ENCODE measurements around the gene CYBA. TPM values are rescaled to one million over a fixed set of nuclear protein-coding genes. Genes with fewer than 3 reads are reported as not detected.

CYBA gene
- total RNA-seq, 1 donor from 2014 or later, result 188 TPM

DNA sequence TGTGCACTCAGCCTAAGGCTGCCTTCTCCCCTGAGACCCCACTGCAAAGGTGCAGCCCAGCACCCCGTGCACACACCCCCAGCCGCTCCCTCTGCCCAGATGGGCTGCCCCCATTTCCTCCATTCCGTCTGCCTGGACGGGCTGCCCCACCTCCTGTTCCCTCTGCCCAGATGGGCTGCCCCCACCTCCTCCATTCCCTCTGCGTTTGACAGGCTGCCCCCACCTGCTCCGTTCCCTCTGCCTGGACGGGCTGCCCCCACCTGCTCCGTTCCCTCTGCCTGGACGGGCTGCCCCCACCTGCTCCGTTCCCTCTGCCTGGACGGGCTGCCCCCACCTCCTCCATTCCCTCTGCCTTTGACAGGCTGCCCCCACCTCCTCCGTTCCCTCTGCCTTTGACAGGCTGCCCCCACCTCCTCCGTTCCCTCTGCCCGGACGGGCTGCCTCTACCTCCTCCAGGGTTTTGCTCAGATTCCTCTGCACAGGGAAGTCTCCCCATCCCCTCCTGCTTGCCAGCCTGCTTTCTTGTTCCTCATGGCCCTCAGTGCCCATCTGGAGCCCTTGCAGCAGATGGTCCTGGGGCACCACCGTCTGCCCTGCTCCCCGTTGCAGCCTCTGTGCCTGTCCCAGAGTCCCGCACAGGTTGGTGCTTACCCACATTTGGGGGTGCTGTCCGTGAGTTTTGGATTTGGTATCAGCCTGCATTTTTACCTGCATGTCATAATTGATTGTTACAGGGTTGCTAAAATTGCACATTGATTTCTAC lies 35.9 kb downstream of the CYBA start:
- H3K36me3 ChIP-seq, result peaks cover 0 to 11% of the 10 kb centered on the region in 2 donors

DNA sequence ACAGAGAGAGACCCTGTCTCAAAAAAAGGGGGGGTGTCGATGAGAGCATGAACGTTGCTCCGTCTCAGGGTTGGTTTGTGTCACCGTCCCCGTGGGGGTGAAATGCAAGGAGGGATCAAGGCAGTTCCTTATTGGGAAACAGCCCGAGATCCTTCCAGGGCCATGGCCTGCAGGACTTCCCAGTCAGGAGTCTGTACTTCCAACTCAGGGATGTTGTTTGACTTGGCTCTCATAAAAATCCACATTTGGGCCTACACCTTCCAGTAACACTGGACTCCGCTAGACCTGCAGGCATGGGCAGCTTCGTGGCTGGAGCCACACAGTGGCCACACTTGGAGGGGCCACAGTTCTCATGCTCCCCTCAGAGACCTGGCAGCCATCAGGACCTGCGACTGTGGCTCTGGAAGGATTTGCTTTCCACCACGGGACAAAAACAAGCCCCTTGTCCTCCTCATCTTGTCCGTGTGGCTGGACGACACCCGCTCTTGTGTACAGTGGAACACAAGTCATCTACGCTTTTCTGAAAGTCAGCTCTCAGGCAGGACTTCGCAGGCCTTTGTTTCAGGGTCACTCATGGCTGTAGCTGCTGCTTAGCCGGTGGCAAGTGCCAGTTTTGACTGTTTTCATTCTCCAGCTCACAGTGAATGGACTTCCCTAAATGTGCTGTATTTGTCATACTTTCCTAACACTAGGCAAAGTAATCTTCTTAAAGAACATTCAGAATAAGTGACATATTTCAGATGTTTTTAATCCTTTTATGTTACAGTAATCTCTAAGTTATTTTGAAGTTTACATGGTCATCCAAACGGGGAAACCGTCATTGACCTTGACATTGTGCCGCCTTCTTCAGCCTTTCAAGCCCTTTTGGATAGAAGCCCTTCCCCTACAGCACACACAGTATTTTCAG lies 36.7 kb downstream of the CYBA start:
- DNase-seq (ENCODE audit: extremely low spot score in 2 of 2), result no peak
- Histone ChIP-seq H3K9me3 (no peaks in the 10 kb centered on the region), H3K27ac (no peak overlapping the region), H3K27me3 (no peaks in the 10 kb centered on the region), H3K36me3 (peaks cover 0 to 18% of the 10 kb centered on the region in 2 donors), H3K4me1 (no peaks in the 10 kb centered on the region), H3K4me3 (no peak overlapping the region)
- intact Hi-C loops (cut with DNase I), result no loop called here
- TF ChIP-seq POLR2A (IDR thresholded peaks at IDR 0.05) (no peak), POLR2AphosphoS5 (IDR thresholded peaks at IDR 0.05; ENCODE audit: insufficient read depth in 1 of 2, low read depth in 1 of 2) (no peak)
- TF ChIP-seq, protein P1, sequence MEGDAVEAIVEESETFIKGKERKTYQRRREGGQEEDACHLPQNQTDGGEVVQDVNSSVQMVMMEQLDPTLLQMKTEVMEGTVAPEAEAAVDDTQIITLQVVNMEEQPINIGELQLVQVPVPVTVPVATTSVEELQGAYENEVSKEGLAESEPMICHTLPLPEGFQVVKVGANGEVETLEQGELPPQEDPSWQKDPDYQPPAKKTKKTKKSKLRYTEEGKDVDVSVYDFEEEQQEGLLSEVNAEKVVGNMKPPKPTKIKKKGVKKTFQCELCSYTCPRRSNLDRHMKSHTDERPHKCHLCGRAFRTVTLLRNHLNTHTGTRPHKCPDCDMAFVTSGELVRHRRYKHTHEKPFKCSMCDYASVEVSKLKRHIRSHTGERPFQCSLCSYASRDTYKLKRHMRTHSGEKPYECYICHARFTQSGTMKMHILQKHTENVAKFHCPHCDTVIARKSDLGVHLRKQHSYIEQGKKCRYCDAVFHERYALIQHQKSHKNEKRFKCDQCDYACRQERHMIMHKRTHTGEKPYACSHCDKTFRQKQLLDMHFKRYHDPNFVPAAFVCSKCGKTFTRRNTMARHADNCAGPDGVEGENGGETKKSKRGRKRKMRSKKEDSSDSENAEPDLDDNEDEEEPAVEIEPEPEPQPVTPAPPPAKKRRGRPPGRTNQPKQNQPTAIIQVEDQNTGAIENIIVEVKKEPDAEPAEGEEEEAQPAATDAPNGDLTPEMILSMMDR (IDR thresholded peaks at IDR 0.05), result no peak

More for the DNA sequence above, 35.9 kb downstream of the CYBA start:
- H3K4me1 ChIP-seq, result peaks cover 4% of the 10 kb centered on the region
- intact Hi-C loops (cut with DNase I), result no loop called here
- DNase-seq (ENCODE audit: extremely low spot score in 2 of 2), result no peak
- no peak overlapping the region for H3K4me3 ChIP-seq
- TF ChIP-seq, protein P1 (IDR thresholded peaks at IDR 0.05), result no peak
- TF ChIP-seq POLR2AphosphoS5 (IDR thresholded peaks at IDR 0.05; ENCODE audit: insufficient read depth in 1 of 2, low read depth in 1 of 2) (no peak), POLR2A (IDR thresholded peaks at IDR 0.05) (no peak)
- H3K27ac ChIP-seq, result no peak overlapping the region
- H3K27me3 ChIP-seq, result no peaks in the 10 kb centered on the region
- H3K9me3 ChIP-seq, result no peaks in the 10 kb centered on the region

DNA sequence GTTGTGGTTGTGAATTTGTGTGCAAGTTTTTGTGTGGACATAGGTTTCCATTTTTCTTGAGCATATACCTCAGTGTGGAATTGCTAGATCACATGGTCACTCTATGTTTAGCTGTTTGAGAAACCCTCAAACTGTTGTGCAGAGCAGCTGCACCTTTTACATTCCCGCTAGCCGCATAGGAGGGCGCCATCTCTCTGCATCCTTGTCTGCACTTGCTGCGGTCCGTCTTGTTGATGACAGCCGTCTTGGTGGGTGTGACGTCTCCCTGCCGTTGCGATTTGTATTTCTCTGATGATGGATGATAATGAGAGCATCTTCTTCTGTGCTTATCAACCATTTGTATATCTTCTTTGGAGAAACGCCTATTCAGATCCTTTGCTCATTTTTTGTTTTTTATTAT lies 37.6 kb downstream of the CYBA start:
- TF ChIP-seq POLR2AphosphoS5 (IDR thresholded peaks at IDR 0.05; ENCODE audit: insufficient read depth in 1 of 2, low read depth in 1 of 2), result no peak
- TF ChIP-seq POLR2A (IDR thresholded peaks at IDR 0.05), result no peak
- TF ChIP-seq, protein P1 (IDR thresholded peaks at IDR 0.05), result no peak
- DNase-seq (ENCODE audit: extremely low spot score in 2 of 2), result no peak
- no peaks in the 10 kb centered on the region for H3K27me3 ChIP-seq
- peaks cover 0 to 24% of the 10 kb centered on the region in 2 donors for H3K36me3 ChIP-seq
- no peaks in the 10 kb centered on the region for H3K4me1 ChIP-seq
- intact Hi-C loops (cut with DNase I), result no loop called here
- no peak overlapping the region for H3K27ac ChIP-seq
- no peak overlapping the region for H3K4me3 ChIP-seq
- H3K9me3 ChIP-seq, result no peaks in the 10 kb centered on the region

DNA sequence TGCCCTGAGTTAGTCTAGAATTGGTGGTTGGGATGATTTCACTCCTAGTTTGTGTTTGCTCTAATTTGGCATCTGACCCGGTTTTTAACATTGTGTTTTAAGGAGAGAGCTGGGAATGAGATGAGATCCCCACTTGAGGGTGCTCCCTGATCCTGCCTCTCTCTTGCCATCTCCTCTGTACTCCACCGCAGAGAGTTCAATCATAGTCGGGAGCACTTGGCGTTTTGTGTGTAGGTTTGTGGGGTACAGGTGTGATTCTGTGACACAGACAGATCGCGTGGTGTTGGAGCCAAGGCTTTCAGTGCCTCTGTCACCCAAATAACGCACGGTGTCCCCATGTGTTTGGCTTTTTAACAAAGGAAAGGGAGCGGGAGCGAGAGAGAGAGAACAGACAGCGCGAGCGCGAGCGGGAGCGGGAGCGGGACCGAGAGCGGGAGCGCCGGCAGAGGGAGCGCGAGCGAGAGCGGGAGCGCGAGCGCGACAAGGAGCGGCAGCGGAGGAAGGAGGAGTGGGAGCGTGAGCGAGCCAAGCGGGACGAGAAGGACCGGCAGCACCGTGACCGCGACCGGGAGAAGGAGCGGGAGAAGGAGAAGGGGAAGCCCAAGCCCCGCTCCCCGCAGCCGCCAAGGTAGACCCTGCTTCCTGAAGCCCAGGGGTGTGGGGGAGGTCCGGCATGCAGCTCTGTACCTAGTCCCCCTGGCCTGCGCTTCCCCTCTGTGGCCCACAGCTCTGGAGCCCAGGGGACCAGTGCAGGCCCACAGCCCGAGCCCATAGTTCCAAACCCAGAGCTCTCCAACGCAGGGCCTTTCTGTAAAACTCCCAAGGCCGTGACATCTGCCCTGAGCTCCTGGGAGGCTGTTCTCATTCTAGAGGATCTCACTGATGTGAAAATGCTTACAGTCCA lies 39.7 kb downstream of the CYBA start:
- peaks cover 0 to 33% of the 10 kb centered on the region in 2 donors for H3K36me3 ChIP-seq

More for the DNA sequence above, 39.7 kb downstream of the CYBA start:
- no peak for TF ChIP-seq POLR2A (IDR thresholded peaks at IDR 0.05)
- TF ChIP-seq, protein P1 (IDR thresholded peaks at IDR 0.05), result no peak
- TF ChIP-seq POLR2AphosphoS5 (IDR thresholded peaks at IDR 0.05; ENCODE audit: insufficient read depth in 1 of 2, low read depth in 1 of 2), result no peak
- Histone ChIP-seq H3K4me1 (no peaks in the 10 kb centered on the region), H3K27me3 (no peaks in the 10 kb centered on the region), H3K9me3 (no peaks in the 10 kb centered on the region), H3K27ac (no peak overlapping the region), H3K4me3 (no peak overlapping the region)
- DNase-seq (ENCODE audit: extremely low spot score in 2 of 2), result no peak
- intact Hi-C loops (cut with DNase I), result no loop called here
